ENCODE measurements around the gene NCR2.

Gene NCR2

DNA sequence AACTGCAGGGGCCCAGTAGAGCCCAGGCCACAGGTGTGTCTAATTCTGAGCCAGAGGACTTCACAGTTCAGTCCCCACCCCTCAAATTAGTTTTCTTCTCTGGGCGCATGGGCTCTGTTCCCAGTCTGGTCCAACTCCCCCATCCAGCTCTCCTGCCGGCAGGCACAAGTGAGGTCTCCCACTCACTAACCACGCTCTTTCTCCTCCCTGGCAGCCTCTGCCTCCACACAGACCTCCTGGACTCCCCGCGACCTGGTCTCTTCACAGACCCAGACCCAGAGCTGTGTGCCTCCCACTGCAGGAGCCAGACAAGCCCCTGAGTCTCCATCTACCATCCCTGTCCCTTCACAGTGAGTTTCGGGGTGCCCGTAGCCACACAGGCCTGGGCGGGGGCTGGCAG, 6.2 kb downstream of the NCR2 start:
- H3K4me3 ChIP-seq: no peak overlapping the region
- H3K27ac ChIP-seq: no peak overlapping the region
- H4K20me1 ChIP-seq: no peaks in the 10 kb centered on the region
- no peaks in the 10 kb centered on the region for H3K36me3 ChIP-seq
- H3K9ac ChIP-seq: no peak overlapping the region
- no peak for TF ChIP-seq Cebpa-rat (IDR thresholded peaks at IDR 0.05)
- peaks cover 12% of the 10 kb centered on the region for H3K4me1 ChIP-seq
- H3K9me3 ChIP-seq: no peaks in the 10 kb centered on the region
- H3K4me2 ChIP-seq: no peak overlapping the region
- no peaks in the 10 kb centered on the region for H3K27me3 ChIP-seq

DNA sequence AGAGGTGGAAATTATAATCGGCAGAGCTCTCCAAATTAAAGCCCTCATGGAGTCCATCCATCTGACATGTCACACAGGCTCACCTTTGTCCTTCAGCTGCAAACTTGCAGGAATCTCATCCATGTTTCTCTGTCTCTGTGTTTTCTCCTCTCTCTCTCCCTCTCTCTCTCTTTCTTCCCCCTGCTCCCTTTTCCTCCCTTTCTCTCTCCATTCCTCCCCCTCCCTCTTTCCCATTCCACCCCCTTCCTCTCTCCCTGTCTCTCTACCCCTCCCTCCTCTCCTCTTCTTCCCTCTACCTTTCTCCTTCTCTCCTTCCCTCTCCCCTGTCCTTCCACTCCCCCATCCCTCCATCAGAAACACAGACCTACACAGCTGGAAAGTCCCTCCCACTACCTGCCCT, 6.8 kb downstream of the NCR2 start:
- Histone ChIP-seq H3K4me1 (peaks cover 12% of the 10 kb centered on the region), H3K4me2 (no peak overlapping the region), H4K20me1 (no peaks in the 10 kb centered on the region), H3K27me3 (no peaks in the 10 kb centered on the region), H3K36me3 (no peaks in the 10 kb centered on the region), H3K9me3 (peaks cover 2% of the 10 kb centered on the region), H3K9ac (no peak overlapping the region), H3K4me3 (no peak overlapping the region), H3K27ac (no peak overlapping the region)
- TF ChIP-seq Cebpa-rat (IDR thresholded peaks at IDR 0.05): no peak

- Histone ChIP-seq H3K27me3 (no peaks in the 10 kb centered on the region), H4K20me1 (no peaks in the 10 kb centered on the region), H3K4me3 (no peak overlapping the region), H3K9ac (no peak overlapping the region), H3K9me3 (peaks cover 17% of the 10 kb centered on the region), H3K4me1 (peaks cover 12% of the 10 kb centered on the region), H3K27ac (no peak overlapping the region), H3K4me2 (no peak overlapping the region), H3K36me3 (no peaks in the 10 kb centered on the region)
- no peak for TF ChIP-seq Cebpa-rat (IDR thresholded peaks at IDR 0.05)
Measured at GRCh38 chr6:41343641-41344187, 8.3 kb downstream of the NCR2 start.

GRCh38 chr6:41344876-41345275, 9.5 kb downstream of the NCR2 start:
- Histone ChIP-seq H3K27ac (no peak overlapping the region), H3K36me3 (no peaks in the 10 kb centered on the region), H3K9ac (no peak overlapping the region), H3K4me2 (peak overlapping the region; percentile 42), H3K4me3 (no peak overlapping the region), H3K27me3 (no peaks in the 10 kb centered on the region), H3K9me3 (peaks cover 21% of the 10 kb centered on the region), H3K4me1 (peaks cover 12% of the 10 kb centered on the region), H4K20me1 (no peaks in the 10 kb centered on the region)
- TF ChIP-seq Cebpa-rat (IDR thresholded peaks at IDR 0.05): no peak

DNA sequence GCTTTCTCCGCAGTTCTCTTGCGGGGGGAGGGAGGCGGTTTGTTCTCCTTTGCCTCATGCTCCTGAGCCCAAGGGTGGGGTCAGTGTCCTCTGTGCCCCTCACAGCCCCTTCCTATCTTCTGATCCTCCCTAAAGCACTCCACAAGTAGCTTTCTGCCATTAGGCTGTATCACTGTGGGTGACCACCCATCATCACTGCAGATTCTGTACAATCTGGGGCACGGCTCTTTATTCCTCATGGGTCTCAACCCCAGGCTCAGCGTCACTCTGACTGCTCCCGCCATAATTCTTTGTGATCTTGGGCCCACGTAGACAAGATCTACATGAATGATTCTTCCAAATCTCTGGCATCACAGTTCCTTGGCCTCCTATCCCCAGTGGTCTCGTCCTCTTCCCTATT, 10.5 kb downstream of the NCR2 start:
- Histone ChIP-seq H3K9me3 (peaks cover 21% of the 10 kb centered on the region), H3K27ac (no peak overlapping the region), H3K9ac (no peak overlapping the region), H3K27me3 (no peaks in the 10 kb centered on the region), H3K4me2 (no peak overlapping the region), H3K36me3 (no peaks in the 10 kb centered on the region), H3K4me3 (no peak overlapping the region), H4K20me1 (no peaks in the 10 kb centered on the region), H3K4me1 (peaks cover 12% of the 10 kb centered on the region)
- TF ChIP-seq Cebpa-rat (IDR thresholded peaks at IDR 0.05): no peak

- TF ChIP-seq Cebpa-rat (IDR thresholded peaks at IDR 0.05): no peak
- no peak overlapping the region for H3K4me3 ChIP-seq
- no peak overlapping the region for H3K4me2 ChIP-seq
- no peak overlapping the region for H3K9ac ChIP-seq
- H3K27me3 ChIP-seq: no peaks in the 10 kb centered on the region
- no peaks in the 10 kb centered on the region for H4K20me1 ChIP-seq
- H3K9me3 ChIP-seq: peaks cover 21% of the 10 kb centered on the region
- H3K4me1 ChIP-seq: peaks cover 12% of the 10 kb centered on the region
- H3K36me3 ChIP-seq: no peaks in the 10 kb centered on the region
- no peak overlapping the region for H3K27ac ChIP-seq
Measured at GRCh38 chr6:41346441-41346840, 11.0 kb downstream of the NCR2 start.

GRCh38 chr6:41347378-41348050, 12.1 kb downstream of the NCR2 start:
- Histone ChIP-seq H3K27ac (no peak overlapping the region), H3K9me3 (peaks cover 21% of the 10 kb centered on the region), H3K4me2 (no peak overlapping the region), H3K9ac (no peak overlapping the region), H3K36me3 (no peaks in the 10 kb centered on the region), H3K27me3 (no peaks in the 10 kb centered on the region), H3K4me3 (no peak overlapping the region), H3K4me1 (peaks cover 12% of the 10 kb centered on the region), H4K20me1 (no peaks in the 10 kb centered on the region)
- no peak for TF ChIP-seq Cebpa-rat (IDR thresholded peaks at IDR 0.05)

GRCh38 chr6:41348934-41349333, 13.5 kb downstream of the NCR2 start:
- H3K4me3 ChIP-seq: no peak overlapping the region
- no peaks in the 10 kb centered on the region for H3K36me3 ChIP-seq
- no peaks in the 10 kb centered on the region for H4K20me1 ChIP-seq
- H3K4me2 ChIP-seq: no peak overlapping the region
- TF ChIP-seq Cebpa-rat (IDR thresholded peaks at IDR 0.05): no peak
- H3K9me3 ChIP-seq: peaks cover 21% of the 10 kb centered on the region
- no peaks in the 10 kb centered on the region for H3K27me3 ChIP-seq
- H3K27ac ChIP-seq: no peak overlapping the region
- H3K9ac ChIP-seq: no peak overlapping the region
- peaks cover 12% of the 10 kb centered on the region for H3K4me1 ChIP-seq

DNA sequence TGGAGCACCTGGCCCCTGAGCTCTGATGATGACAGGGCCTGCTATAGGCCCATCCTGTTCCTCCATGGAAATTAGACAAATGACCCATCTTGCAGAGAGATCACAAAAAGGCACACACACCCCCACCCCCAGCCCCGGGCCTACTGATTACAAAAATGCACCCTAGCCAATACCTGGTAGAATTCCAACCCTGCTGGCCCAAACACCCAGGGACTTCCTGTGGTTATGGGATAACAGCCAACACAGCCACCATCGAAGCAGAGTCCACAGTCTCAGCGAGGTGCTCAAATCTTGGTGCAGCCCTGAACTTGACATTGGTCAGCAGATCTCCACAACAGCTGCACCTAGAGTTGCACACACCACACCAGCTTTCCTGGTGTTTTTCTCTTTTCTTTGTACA, 17.0 kb downstream of the NCR2 start:
- H4K20me1 ChIP-seq: no peaks in the 10 kb centered on the region
- TF ChIP-seq Cebpa-rat (IDR thresholded peaks at IDR 0.05): no peak
- H3K4me2 ChIP-seq: no peak overlapping the region
- no peaks in the 10 kb centered on the region for H3K27me3 ChIP-seq
- H3K4me1 ChIP-seq: 0 out of 2 replicates have a peak, but pooled peaks cover 5% of the 10 kb centered on the region
- no peak overlapping the region for H3K9ac ChIP-seq
- peaks cover 17% of the 10 kb centered on the region for H3K9me3 ChIP-seq
- H3K36me3 ChIP-seq: no peaks in the 10 kb centered on the region
- H3K4me3 ChIP-seq: no peak overlapping the region
- H3K27ac ChIP-seq: no peak overlapping the region

DNA sequence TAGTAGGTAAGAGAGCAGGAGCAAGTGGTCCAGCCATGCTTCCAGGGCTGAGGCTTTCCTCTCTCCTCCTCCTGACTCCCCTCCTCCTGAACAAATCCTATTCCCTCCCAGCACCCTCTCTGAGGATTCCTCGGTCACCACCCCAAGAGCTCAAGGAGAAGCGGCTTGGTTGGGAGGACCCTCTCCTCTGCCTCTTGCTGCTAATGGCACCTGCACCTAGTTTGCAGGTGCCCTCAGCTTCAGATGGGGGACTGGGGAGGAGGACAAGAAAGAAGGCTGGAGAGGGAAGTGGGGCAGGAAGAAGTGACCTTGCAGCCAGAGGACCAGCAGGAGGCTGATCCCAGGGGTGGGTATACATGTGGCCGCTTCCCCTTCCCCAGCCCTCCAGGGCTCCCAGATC, 17.5 kb downstream of the NCR2 start:
- no peak overlapping the region for H3K4me2 ChIP-seq
- no peaks in the 10 kb centered on the region for H3K27me3 ChIP-seq
- peaks cover 12% of the 10 kb centered on the region for H3K9me3 ChIP-seq
- H3K4me3 ChIP-seq: no peak overlapping the region
- no peaks in the 10 kb centered on the region for H4K20me1 ChIP-seq
- H3K36me3 ChIP-seq: no peaks in the 10 kb centered on the region
- no peak overlapping the region for H3K9ac ChIP-seq
- H3K4me1 ChIP-seq: 0 out of 2 replicates have a peak, but pooled peaks cover 5% of the 10 kb centered on the region
- H3K27ac ChIP-seq: no peak overlapping the region
- no peak for TF ChIP-seq Cebpa-rat (IDR thresholded peaks at IDR 0.05)
